ENCODE data around the gene CBX8.

DNA sequence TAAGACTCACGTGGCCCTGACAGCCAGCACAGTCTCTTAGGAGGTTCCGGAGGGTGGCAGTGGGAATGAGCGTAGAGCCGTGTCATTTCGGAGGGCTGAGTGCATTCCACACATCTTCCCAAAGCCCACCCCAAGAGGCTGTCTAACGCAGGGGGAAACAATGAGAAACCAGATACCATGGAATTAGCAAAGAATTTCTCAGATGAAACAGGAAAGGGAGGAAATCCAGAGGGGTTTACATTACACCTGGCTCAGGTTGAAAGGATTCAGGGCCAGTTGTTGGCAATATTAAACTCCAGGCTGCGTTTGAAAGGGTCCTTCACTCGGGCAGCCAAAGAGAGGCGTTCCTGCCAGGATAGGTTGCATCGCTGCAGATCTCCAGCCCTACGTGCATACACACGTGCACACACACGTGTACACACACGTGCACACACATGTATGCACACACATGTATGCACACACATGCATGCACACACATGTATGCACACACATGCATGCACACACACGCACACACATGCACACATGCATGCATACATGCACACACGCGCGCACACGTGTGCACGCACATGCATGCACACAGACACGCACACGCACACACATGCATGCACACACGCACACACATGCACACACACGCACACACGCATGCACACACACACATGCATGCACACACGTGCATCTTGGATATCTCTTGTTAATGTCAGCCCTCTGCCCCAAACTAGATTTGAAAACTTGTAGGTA, 30.1 kb upstream of the CBX8 start:
- TF ChIP-seq, protein P1, sequence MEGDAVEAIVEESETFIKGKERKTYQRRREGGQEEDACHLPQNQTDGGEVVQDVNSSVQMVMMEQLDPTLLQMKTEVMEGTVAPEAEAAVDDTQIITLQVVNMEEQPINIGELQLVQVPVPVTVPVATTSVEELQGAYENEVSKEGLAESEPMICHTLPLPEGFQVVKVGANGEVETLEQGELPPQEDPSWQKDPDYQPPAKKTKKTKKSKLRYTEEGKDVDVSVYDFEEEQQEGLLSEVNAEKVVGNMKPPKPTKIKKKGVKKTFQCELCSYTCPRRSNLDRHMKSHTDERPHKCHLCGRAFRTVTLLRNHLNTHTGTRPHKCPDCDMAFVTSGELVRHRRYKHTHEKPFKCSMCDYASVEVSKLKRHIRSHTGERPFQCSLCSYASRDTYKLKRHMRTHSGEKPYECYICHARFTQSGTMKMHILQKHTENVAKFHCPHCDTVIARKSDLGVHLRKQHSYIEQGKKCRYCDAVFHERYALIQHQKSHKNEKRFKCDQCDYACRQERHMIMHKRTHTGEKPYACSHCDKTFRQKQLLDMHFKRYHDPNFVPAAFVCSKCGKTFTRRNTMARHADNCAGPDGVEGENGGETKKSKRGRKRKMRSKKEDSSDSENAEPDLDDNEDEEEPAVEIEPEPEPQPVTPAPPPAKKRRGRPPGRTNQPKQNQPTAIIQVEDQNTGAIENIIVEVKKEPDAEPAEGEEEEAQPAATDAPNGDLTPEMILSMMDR (IDR thresholded peaks at IDR 0.05): no peak
- no peak for TF ChIP-seq POLR2A (IDR thresholded peaks at IDR 0.05)

Measured in thyroid gland (tissue), 4 donors.